HG03520 (cell line): ENCODE data around the gene CBFA2T3.

ENCODE experiments used
- ATAC-seq: cut with Tn5 transposase; IDR thresholded peaks from one replicate; pipeline ENCODE4 v1.9.1; 2021; ENCODE audit warnings: mild to moderate bottlenecking, moderate library complexity; ENCODE audit not compliant: unreplicated experiment

Gene CBFA2T3

DNA sequence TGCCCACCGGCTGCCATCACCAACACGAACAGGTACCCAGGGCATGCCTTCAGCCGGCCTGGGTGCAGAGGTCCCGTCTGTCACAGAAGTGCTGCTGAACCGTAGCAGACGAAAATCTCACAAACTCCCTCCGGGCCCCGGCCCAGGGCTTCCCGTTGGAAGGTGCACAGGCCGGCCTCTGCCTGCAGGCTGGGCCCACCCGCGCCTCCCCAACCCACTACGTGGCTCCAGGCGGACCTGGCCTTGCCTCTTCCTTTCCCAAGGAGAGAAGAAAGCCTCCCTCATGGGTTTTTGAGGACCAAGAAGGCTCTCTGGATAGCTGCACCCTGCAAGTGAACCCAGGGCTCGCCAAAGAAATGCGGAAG is 65.1 kb downstream of the CBFA2T3 start:
- no peak for ATAC-seq

DNA sequence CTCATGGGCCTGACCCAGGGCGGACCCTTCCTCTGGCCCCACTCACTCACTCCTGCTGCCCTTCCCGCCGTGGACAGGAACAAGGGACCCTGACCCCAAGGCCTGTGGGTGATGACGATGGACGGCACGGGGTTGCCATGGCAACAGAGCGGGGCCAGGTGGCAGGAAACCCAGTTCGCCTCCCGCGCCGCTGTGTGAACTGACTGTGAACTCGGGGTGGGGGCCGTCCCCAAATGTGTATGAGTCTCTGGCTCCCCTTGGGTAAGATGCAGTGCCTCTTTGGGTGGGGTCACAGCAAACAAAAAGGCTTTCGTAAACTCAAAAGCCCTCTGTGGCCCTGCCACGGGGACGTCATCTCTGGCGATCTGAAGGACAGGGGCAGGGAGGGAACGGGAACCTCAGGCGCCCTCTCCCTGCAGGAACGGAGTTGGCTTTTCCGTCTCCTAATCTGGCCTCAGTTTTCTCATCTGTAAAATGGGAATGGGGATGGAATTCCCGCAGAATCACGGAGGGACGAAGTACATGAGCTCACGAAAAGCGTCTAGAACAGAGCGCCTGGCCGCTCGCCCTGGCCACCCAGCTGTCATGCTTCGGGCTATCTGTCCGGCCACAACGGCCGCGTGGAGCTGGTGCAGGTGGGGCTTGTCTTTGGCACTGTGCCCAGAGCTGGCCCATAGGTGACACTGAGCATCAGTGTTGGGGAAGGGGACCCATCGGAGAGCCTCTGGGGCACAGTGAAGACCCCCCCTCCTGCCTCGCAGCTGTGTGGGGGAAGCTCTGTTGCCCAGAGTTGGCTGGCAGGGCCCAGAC is 65.7 kb downstream of the CBFA2T3 start:
- no peak for ATAC-seq

DNA sequence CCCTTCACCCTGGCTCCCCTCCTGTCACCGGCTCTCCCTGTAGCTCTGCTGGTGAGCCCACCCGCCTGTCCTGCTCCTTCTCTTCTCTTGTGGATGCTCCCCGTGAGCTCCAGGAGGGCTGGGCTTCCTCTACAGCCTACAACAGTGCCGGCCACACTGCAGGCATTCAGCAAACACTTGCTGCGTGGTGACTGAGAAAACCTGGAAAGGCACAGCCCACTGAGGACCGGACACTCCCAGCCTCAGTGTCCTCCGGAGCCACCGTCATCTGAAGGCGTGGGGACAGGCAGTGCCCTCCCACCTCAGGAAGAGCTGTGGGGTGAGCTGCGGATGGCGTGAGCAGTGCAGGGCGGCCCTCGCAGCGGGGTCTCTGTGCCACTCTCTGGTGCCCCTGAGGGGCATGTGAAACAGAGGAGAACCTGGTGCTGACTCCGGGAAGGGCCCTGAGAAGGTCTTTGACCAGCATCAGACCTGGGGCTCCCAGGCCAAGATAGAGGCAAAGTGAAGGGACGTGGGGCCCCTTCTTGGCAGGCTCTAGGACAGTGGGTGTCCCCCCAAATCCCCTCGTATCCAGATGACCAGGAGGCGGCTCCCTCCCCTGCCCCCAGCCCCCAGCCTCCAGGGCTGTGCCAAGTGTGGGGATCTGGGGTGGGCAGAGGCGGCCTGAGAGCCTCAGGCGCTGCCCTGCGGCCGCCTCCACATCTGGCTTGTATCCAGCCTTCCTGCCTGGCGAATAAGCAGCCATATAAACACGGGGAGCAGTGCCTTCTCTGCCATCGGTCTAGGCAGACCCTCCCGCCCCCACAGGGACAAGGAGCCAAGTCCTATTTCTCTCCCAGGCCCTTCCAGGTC is 66.5 kb downstream of the CBFA2T3 start:
- no peak for ATAC-seq

DNA sequence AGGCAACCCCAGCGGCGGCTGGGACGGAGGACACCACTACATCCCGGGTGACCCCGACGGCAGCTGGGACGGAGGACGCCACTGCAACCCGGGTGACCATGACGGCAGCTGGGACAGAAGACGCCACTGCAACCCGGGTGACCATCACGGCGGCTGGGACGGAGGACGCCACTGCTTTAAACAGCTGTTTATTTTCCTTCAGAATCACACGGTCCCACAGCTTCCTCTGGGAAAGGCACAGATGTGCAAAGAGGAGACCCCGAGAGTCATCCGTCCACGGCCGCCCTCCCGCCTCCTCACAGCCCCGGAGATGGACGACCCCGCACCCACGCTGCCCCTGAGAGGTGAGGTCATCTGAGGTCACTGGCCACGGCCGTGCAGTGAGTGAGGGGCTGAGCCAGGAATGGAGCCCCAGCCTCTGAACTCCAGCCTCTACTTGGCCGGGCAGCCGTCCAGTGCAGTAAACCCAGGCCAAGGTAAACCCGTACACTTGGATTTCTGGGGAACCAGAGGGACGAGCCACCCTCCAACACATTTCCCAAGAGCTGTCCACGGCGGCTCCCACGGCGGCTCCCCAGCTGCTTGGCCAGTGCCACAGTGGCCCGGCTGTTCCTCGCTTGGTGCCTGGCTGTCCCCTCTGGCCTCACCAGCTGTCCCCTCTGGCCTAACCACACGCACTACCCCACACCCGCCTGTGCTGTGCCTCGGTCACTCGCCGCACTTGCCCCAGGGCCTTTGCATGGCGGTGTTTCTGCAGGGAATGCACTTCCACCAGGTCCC is 67.4 kb downstream of the CBFA2T3 start:
- ATAC-seq: no peak

DNA sequence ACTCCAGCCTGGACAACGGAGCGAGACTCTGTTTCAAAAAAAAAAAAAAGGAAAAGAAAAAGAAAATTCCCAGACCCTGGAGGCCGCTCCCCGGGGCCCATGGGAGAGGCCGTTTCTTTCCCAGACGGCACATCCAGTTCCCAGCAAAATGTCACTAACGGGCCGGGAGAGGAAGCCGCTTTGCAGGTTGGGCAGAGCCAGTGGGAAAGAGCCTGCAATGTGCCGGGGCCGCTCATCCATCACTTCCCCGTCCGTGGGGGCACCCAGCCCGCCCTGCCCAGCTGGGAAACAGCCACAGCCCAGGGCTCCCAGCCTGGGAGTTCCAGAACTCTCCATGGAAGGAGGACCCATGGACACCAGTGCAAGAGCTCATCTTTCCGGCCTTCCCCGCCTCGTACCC is 68.7 kb downstream of the CBFA2T3 start:
- ATAC-seq: no peak

DNA sequence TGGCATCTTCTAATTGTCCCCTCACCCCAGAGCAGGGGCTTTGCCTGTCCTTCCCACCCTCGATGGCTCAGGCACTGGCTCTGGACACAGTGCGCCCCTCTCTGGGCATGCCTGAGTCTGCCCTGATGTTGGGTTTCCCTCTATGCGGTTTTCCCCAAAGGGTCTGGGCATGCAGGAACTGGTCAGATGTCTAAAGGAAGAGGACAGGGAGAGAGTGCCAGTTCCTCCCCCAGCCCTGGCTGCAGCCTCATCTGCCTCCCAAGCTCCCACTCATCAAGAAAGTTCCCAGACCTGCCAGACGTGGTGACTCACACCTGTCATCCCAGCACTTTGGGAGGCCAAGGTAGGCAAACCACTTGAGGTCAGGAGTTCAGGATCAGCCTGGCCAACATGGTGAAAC is 69.2 kb downstream of the CBFA2T3 start:
- ATAC-seq: no peak

DNA sequence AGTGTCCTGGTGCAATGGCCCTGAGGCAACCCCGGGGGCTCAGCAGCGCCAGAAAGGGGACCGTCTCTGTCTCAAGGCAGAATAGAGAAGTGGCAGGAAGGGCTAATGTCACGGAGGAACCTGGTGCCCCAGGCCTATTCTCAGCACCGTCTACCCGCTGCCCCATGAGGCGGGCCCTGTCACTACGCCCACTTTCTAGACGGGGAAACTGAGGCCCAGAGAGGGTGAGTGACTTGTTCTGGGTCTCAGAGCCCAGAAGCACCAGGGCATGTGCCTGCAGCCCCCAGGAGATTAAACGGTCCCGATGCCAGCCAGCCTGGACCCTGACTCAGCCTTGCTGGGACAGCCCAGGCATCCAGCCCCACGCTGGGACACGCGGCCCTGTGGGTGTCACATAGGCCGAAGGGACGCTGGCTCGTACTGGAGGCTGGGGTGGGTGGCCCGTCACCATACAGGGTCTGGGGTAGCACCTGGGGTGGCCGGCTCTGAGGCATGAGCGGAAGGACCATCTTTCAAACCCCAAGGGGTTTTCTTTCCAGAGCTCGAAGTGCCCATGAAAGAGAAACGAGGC is 70.4 kb downstream of the CBFA2T3 start:
- no peak for ATAC-seq

DNA sequence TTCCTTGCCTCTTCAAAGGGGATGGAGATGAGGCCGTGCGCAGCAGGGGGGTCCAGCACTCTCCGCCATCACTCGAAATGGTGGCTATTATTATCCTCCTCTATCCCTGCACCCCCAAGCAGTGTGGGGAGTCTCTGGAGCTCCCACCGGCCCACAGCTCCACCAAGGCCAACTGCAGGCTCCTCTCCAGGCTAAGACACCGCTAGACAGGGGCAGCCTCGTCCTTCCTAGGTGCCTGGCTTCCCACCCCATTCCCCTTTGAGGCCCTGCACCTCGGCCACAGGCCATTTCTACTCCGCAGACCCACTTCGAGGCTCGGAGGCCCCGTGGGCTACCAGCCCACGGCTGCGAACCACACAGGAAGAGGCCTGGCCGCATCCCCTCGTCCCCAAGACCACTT is 71.0 kb downstream of the CBFA2T3 start:
- no peak for ATAC-seq

DNA sequence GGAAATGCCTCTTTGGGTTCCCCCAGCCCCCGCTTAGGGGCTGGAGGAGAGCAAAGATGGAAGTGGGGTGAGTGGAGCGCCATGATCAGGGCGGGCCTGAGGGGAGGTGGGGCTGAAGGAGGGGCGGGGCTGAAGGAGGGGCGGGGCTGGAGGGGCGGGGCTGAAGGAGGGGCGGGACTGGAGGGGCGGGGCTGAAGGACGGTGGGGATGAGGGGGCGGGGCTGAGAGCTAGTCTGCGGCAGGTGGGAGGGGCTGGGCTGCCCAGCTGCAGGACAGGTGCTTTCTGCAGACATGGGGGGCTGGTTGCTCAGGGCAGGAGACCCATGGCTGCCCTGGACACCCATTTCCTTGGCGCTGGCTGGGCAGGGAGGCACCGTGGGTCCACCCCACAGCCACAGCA is 71.4 kb downstream of the CBFA2T3 start:
- no peak for ATAC-seq

DNA sequence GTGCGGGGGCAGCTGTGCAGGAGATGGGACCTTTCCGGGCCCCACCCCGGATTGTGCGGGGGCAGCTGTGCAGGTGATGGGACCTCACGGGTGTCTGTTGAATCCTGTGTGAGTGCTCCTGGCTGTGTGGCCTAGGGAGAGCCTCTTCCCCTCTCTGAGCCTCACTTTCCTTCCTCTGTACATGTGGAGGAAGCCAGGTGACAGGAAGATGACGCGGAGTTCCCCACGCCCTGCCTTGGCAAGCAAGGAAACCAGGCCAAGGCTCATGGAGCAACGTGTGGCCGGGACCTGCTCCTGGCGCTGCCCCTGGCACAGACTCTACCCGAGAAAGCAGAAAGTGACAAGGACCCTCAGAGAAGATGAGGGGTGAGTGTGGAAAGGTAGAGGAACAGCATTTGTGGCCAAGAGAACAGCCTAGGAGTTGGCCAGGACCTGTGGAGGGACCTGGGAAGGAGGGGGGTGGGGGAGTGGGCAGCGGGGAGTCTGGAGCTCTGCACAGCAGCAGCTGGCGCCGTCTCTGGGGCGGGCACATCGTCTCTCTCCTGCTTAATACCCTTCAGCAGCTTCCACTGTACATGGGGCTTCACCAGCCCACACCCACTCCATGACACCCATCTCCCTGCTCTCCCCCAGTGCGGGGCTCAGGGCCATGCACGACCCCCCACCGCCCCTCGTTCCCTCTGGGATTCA is 72.2 kb downstream of the CBFA2T3 start:
- ATAC-seq: no peak

DNA sequence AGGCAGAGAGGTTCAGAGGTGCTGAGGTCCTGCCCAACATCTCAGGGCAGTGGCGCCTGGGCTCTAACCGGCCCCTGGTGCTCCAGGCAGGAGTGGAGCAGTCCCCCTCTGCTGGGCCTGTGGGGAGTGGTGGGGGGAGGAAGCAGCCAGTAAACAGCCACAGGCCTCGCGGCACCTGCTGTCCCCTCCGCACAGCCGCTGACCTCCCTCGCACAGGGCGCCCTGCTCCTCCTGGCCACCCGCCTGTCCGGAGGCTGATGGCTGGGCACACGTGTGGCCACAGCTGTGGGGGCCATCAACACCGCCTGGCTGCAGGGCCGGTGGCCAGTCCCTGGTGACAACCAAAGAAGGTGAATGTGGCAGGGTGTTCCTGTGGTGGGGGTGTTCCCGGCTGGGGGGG is 73.7 kb downstream of the CBFA2T3 start:
- ATAC-seq: no peak

DNA sequence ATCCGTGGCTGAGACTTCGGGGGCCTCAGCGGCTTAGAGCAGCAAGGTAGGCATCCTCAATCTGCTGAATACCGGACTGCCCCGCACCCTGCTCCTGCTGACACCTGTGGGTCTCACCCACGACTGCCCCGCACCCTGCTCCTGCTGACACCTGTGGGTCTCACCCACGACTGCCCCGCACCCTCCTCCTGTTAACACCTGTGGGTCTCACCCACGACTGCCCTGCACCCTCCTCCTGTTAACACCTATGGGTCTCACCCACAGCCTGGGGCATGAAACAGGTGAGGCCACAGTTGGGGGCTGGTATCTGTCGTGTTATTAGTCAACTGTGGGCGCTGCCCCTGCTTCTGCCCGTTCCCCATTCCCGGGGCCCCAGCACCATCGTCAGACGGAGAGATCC is 74.3 kb downstream of the CBFA2T3 start:
- no peak for ATAC-seq

DNA sequence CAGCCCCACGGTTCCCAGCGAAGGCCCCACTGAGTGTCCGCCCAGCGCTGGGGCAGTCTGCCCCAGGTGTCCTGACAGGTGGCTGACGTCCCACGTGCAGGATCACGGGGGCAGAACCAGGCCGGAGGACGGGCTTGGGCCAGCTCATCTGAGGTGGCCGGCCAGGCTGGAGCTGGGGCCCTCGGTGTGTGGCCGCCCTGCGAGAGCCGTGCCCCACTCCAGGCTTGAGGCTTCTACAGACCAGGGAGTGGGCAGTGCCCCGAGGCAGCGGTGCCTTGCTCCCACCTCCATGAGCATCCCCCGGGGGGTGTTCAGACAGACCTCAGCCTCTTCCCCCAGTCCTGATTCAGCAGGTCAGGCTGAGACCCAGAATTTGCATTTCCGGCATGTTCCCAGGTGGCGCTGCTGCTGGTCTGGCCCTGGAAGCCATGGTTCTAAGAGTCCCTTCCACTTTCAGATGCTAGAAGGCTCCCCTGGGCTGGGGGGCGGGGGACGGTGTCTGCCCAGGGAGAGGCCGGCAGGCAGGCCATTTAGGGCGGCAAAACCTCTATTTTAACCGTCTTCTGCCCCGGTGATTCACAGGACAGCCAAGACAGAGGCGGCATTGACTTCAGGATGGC is 75.2 kb downstream of the CBFA2T3 start:
- no peak for ATAC-seq

DNA sequence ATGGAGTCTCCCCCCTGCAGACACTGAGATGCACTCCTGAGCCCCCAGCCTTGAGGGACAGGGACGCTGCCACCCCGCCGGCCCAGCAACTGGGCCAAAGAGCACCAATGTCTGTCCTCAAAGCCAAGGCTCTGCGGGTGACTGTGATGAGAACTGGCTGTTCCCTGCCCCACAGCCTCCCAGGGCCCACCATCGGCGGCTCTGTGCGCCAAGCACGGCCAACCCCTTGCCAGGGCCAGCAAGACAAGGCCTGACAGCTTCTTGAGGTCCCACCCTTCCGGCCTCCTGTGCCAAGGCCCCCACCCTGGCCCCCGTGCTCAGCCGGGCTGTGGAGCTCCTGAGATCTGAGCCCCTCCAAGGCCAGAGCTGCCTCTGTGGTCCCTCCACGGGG is 76.3 kb downstream of the CBFA2T3 start:
- no peak for ATAC-seq

DNA sequence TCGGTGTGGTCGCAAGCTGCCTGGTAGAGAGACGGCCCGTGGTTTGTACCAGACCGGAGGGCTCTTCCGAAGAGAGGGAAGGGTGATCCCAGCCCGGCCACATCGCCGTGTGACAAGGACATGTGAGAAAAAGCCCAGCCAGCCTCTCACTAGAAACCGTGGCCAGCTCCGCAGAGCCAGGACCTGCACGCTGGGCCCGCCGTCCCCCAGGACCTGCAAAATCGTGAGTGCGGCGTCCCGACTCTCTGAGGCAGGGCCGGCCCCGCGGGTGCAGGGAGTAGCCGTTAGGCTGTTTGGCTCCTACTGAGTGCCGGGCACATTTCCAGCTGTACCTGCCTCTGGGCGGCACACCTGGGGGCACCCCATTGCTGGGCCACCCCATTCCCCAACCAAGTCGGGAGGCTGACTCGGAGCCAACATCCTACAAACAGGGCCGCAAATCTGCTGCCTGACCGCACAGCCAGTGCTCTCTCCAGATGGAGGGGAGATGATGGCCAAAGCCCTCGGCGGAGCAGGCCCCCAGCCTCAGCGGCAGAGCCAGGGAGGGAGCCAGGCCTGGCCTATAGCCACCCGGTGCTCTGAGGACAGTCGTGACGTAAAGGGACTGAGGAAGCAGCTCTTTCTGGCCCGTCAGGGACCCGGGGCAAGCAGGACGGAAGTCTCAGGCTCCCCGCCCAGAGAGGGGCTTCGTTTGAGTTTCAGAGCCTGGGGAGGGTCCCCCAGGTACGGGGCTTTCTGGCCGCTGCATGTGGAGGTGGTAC is 76.9 kb downstream of the CBFA2T3 start:
- no peak for ATAC-seq

DNA sequence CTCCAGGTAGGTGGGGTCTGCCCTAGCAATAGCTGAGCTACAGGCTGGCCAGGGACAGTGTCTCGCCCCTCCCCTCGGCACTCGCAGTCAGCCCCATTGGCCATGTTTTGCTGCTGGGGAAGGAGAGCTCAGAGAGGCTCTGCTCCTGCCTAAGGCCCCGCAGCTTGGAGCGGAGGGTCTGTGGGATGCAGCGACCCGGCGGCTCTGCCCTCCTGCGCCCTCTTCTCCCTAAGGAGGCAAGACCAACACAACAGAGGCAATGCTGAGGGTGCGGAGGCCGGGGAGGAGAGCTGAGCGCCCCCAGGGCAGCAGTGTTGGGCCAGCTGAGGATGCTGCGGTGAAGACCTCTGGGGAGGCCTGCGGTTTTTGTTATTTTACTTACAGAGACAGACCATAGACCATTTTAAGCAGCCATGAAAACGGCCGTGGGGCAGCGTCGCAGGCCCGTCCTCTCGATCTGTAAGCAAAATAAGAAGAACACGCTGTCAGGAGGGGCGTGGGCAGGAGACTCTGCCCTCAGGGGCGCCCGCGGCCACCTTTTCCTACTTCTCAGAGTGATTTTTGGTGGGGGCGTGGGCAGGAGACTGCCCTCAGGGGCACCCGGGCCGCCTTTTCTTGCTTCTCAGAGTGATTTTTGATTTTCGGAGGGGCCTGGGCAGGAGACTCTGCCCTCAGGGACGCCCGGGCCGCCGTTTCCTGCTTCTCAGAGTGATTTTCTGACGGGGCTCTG is 79.1 kb downstream of the CBFA2T3 start:
- no peak for ATAC-seq

DNA sequence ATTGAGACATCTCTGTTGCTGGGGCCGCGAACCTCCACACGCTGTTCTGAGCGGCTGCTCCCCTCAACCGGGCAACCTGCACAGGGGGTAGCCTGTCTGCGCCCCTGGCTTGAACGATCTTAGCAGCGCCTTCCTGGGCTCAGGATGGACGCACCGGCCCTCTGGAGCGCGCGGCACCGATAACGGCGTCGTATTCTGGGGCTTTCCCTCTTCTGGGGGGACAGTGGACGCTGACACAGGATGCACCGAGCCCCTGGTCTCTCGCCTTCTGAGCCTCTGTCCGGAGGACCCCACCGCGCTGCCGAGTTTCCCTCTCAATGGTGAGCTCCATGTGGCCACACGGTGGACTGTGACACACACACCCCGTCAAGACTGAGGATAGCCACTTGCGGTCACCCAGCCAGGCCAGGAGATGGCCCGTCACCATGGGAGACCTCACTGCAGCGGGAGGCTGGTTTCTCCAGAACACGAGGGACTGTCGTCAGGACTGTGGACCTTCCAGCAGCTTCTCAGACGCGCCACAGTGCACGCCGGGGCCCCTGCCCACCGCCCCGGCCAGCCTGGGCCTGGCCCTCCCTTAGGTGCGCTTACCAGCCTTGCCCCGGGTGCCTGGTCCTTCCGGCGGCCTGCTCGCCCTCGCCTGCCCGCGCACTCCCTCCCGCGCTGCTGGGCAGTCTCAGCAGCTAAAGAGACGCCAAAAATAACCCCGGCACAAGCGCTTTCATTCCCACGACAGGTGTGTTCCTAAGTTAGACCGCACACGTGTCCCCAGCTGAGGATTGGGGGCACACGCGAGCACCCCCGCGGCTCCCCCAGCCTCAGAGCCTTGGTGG is 80.6 kb downstream of the CBFA2T3 start:
- ATAC-seq: no peak

DNA sequence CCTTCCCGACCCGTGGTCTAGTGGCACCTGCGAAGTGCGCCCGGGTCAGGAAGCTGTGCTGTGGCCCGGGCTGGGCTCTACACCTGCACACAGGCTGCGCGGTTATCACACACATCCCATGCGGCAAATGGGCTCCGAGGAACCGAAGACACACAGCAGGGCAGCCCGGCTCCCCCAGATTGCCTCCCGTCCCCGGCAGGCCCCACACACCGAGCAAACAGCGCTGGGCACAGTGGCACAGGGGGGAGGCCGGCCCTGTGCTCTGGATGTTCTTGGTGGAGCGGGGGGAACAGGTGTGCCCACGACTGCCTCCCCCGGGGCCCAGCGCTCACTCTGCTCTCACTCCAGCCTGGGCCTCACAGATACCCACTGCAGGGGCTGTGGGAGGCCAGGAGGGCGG is 81.7 kb downstream of the CBFA2T3 start:
- no peak for ATAC-seq
